ENCODE data around the gene ITGB3BP.

DNA sequence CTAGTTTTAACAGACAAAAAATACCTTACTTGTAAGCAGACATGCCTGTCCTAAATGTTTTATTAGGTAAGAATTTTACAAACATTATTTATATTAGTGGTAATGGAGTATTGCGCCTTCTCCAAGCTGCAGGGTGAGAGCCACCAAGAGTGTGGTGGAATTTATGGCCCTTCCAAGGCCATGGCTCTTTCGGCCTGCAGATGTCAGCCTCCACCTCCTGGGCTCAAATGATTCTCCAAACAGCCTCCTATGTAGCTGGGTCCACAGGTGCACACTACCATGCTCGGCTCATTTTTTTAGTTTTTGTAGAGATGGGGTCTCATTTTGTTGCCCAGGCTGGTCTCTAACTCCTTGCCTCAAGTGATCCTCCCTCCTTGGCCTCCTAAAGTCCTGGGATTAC is 56.3 kb downstream of the ITGB3BP start:
- TF ChIP-seq CTCF (optimal IDR thresholded peaks at IDR 0.05 in 1 of 3, IDR thresholded peaks at IDR 0.05 in 1 of 3, conservative IDR thresholded peaks at IDR 0.05 in 1 of 3; ENCODE audit: extremely low read depth in 1 of 3, insufficient read depth in 2 of 3, low read length in 3 of 3), result peak in 2 of 3 experiments; percentile 12 to 46
- TF ChIP-seq EZH2 (IDR thresholded peaks at IDR 0.05; ENCODE audit: low read length), result no peak
